ENCODE measurements around the gene UHRF1. TPM values are rescaled to one million over a fixed set of nuclear protein-coding genes. Genes with fewer than 3 reads are reported as not detected.
"Not testable (repeated sequence)": the region's sequence is repeated elsewhere in the genome, so short reads cannot be mapped to it uniquely, and the experiment has no call there.

UHRF1 gene
- total RNA-seq, 1 donor from 2014 or later: 1.2 TPM

- intact Hi-C loops (cut with DNase I): no loop called here
- no peak for DNase-seq (ENCODE audit: low spot score)
- ATAC-seq: no peak
These were observed 18.2 kb upstream of the UHRF1 start for GRCh38 chr19:4891066-4891465.

GRCh38 chr19:4892962-4893361 lies 16.3 kb upstream of the UHRF1 start:
- intact Hi-C loops (cut with DNase I); DNase-seq (ENCODE audit: low spot score); ATAC-seq: not testable (repeated sequence)

- intact Hi-C loops (cut with DNase I): no loop called here
- DNase-seq (ENCODE audit: low spot score) (no peak), ATAC-seq (no peak)
These were observed 12.9 kb upstream of the UHRF1 start for GRCh38 chr19:4896372-4896771.

- DNase-seq (ENCODE audit: low spot score) (no peak), ATAC-seq (no peak)
- intact Hi-C loops (cut with DNase I): no loop called here
These were observed 12.2 kb upstream of the UHRF1 start for GRCh38 chr19:4897146-4897545.

- DNase-seq (ENCODE audit: low spot score); intact Hi-C loops (cut with DNase I); ATAC-seq: not testable (repeated sequence)
These were observed 8.4 kb upstream of the UHRF1 start for GRCh38 chr19:4900879-4901278.

- intact Hi-C loops (cut with DNase I): no loop called here
- no peak for ATAC-seq
- no peak for DNase-seq (ENCODE audit: low spot score)
These were observed 6.5 kb upstream of the UHRF1 start, which contains the start of gene ARRDC5 for GRCh38 chr19:4902796-4903195. ARRDC5 (minus strand) TSS chr19:4902896; CDS start chr19:4902825, 71 bp downstream.

GRCh38 chr19:4904481-4904880 lies 4.8 kb upstream of the UHRF1 start:
- no peak for DNase-seq (ENCODE audit: low spot score)
- ATAC-seq: no peak
- intact Hi-C loops (cut with DNase I): no loop called here

- ATAC-seq (no peak), DNase-seq (ENCODE audit: low spot score) (no peak)
- intact Hi-C loops (cut with DNase I): no loop called here
These were observed 2.3 kb upstream of the UHRF1 start for GRCh38 chr19:4906963-4907362.

- ATAC-seq: no peak
- intact Hi-C loops (cut with DNase I): no loop called here
These were observed 941 bp upstream of the UHRF1 start for GRCh38 chr19:4908360-4908759.

GRCh38 chr19:4908781-4909155 lies 533 bp upstream of the UHRF1 start:
- ATAC-seq: no peak
- DNase-seq (ENCODE audit: low spot score): no peak
- intact Hi-C loops (cut with DNase I): no loop called here

More at GRCh38 chr19:4908360-4908759, 941 bp upstream of the UHRF1 start:
- no peak for DNase-seq (ENCODE audit: low spot score)

GRCh38 chr19:4909897-4910593 lies 744 bp downstream of the UHRF1 start:
- intact Hi-C loops (cut with DNase I): loop anchor here (5.0 to 10.0 kb wide), 2 partner anchors 38 to 95 kb away; no protein-coding TSS in a partner anchor
- DNase-seq (ENCODE audit: low spot score): peak; percentile 95
- ATAC-seq: peak; percentile 89

- intact Hi-C loops (cut with DNase I): loop anchor here (5.0 to 10.0 kb wide), 2 partner anchors 38 to 96 kb away; no protein-coding TSS in a partner anchor
- DNase-seq (ENCODE audit: low spot score): no peak
- ATAC-seq: no peak
These were observed 1.4 kb downstream of the UHRF1 start for GRCh38 chr19:4910594-4911281.

GRCh38 chr19:4911314-4911713 lies 2.0 kb downstream of the UHRF1 start:
- no peak for ATAC-seq
- no peak for DNase-seq (ENCODE audit: low spot score)

GRCh38 chr19:4911786-4912672 lies 2.7 kb downstream of the UHRF1 start:
- ATAC-seq (peak; percentile 80), DNase-seq (ENCODE audit: low spot score) (peak; percentile 76)
- intact Hi-C loops (cut with DNase I): loop anchor here (5.0 to 10.0 kb wide), 2 partner anchors 40 to 97 kb away; no protein-coding TSS in a partner anchor

More at GRCh38 chr19:4911314-4911713, 2.0 kb downstream of the UHRF1 start:
- intact Hi-C loops (cut with DNase I): loop anchor here (5.0 to 10.0 kb wide), 2 partner anchors 39 to 97 kb away; no protein-coding TSS in a partner anchor

GRCh38 chr19:4913996-4914735 lies 4.9 kb downstream of the UHRF1 start:
- ATAC-seq: no peak
- intact Hi-C loops (cut with DNase I): loop anchor here (5.0 to 10.0 kb wide), 2 partner anchors 42 to 99 kb away; no protein-coding TSS in a partner anchor

GRCh38 chr19:4914736-4915501 lies 5.6 kb downstream of the UHRF1 start:
- no peak for ATAC-seq
- no peak for DNase-seq (ENCODE audit: low spot score)
- intact Hi-C loops (cut with DNase I): loop anchor here (5.0 to 10.0 kb wide), 3 partner anchors 43 to 1387 kb away; no protein-coding TSS in a partner anchor

More at GRCh38 chr19:4913996-4914735, 4.9 kb downstream of the UHRF1 start:
- DNase-seq (ENCODE audit: low spot score): no peak

GRCh38 chr19:4916292-4917082 lies 7.2 kb downstream of the UHRF1 start:
- no peak for DNase-seq (ENCODE audit: low spot score)
- intact Hi-C loops (cut with DNase I): loop anchor here (5.0 to 10.0 kb wide), 2 partner anchors 102 to 1386 kb away; no protein-coding TSS in a partner anchor
- ATAC-seq: no peak
